Body of pancreas (tissue), 4 donors: ENCODE measurements around the gene ACTRT1. TPM values are rescaled to one million over a fixed set of nuclear protein-coding genes. Genes with fewer than 3 reads are reported as not detected.

ENCODE experiments used
- ATAC-seq: fragments of 150-250 bp; one replicate; pipeline ENCODE4 v1.9.1; 2016
- DNase-seq, 4 donors: peaks; one replicate each; pipeline ENCODE4 v3.0.0-alpha.2; 2019
- H3K27ac ChIP-seq, 4 donors: fragments of 200-600 bp; sonication (generic); 1 replicate in 3 of 4; 2 replicates in 1 of 4; pipeline versions ENCODE4 v1.5.1 to v1.6.1; 2016 to 2019; ENCODE audit warnings: mild to moderate bottlenecking in 1 of 4, mixed read lengths in 1 of 4, moderate library complexity in 1 of 4
- H3K27me3 ChIP-seq, 2 donors: fragments of 200-600 bp; sonication (generic); one replicate each; pipeline ENCODE4 v1.6.0; 2016; ENCODE audit warnings: mild to moderate bottlenecking in 1 of 2
- H3K36me3 ChIP-seq, 2 donors: fragments of 200-600 bp; sonication (generic); replicated peaks in 1 of 2; 2 replicates each; pipeline ENCODE4 v1.5.1; 2016; ENCODE audit warnings: low read depth in 2 of 2; ENCODE audit not compliant: insufficient read depth in 1 of 2
- H3K4me1 ChIP-seq: fragments of 200-600 bp; sonication (generic); one replicate; pipeline ENCODE4 v1.6.0; 2016
- H3K4me3 ChIP-seq, 2 donors: fragments of 200-600 bp; sonication (generic); 1 replicate in 1 of 2; 2 replicates in 1 of 2; pipeline ENCODE4 v1.5.1; 2016 to 2019
- H3K9me3 ChIP-seq, 3 donors: fragments of 200-600 bp; sonication (generic); 1 replicate in 2 of 3; 2 replicates in 1 of 3; pipeline ENCODE4 v1.5.1; 2016
- CTCF ChIP-seq, 7 experiments: fragments of 450-650 bp in 4 of 7; fragments of 200-600 bp in 3 of 7; sonication (generic) in 3 of 7; IDR thresholded peaks; one replicate each; pipeline ENCODE4 v1.5.1; 2016 to 2019; ENCODE audit warnings: antibody characterized with exemption in 7 of 7
- POLR2A ChIP-seq, 3 donors: fragments of 450-650 bp; IDR thresholded peaks; one replicate each; pipeline ENCODE4 v1.6.1; 2016; ENCODE audit warnings: antibody characterized with exemption in 3 of 3, mild to moderate bottlenecking in 2 of 3
- WGBS, 2 donors: methylation state at CpG; one replicate each; pipeline ENCODE4 v1.1.5; 2017; 5-methylcytosine and 5-hydroxymethylcytosine counted together
- intact Hi-C: fragments of 100-400 bp; cut with DNase I; formaldehyde crosslinking; loops from one replicate; pipeline ENCODE4 v1.15.1; 2023
- total RNA-seq, 2 donors: library from RNA; depleted of rRNA; stranded (reverse); fragments of >200 nt; gene quantifications; one replicate each; pipeline ENCODE4 v1.1.0, GENCODE V29; 2016

ACTRT1 gene
- total RNA-seq: not detected

GRCh38 chrX:128052303-128052702 is at the start of gene ACTRT1:
TSS of gene ACTRT1 (minus strand) at chrX:128052403. CDS start at chrX:128052206, 197 bp downstream.
- H3K4me1 ChIP-seq: no peaks in the 10 kb centered on the region
- intact Hi-C loops: no loop called here
- 0 to 31% methylated on average over 1 of the region's 1 CpG for WGBS, 2 donors
- DNase-seq (no peak), ATAC-seq (no peak)
- H3K27me3 ChIP-seq: no peaks in the 10 kb centered on the region
- no peak within 1 kb of the TSS for H3K4me3 ChIP-seq
- H3K27ac ChIP-seq: no peak within 1 kb of the TSS
- H3K9me3 ChIP-seq: no peaks in the 10 kb centered on the region
- no peaks in the 10 kb centered on the region for H3K36me3 ChIP-seq
- no peak for TF ChIP-seq POLR2A (IDR thresholded peaks at IDR 0.05)
- TF ChIP-seq CTCF (IDR thresholded peaks at IDR 0.05): no peak

- ATAC-seq: no peak
- Histone ChIP-seq H3K4me1 (no peaks in the 10 kb centered on the region), H3K27me3 (no peaks in the 10 kb centered on the region), H3K36me3 (no peaks in the 10 kb centered on the region), H3K27ac (no peak overlapping the region), H3K9me3 (no peaks in the 10 kb centered on the region), H3K4me3 (no peak overlapping the region)
- TF ChIP-seq POLR2A (IDR thresholded peaks at IDR 0.05) (no peak), CTCF (IDR thresholded peaks at IDR 0.05) (no peak)
- intact Hi-C loops: no loop called here
- no peak for DNase-seq
- WGBS, 2 donors: 23 to 26% methylated on average over 2 of the region's 2 CpGs
These were observed 26.3 kb upstream of the ACTRT1 start for GRCh38 chrX:128078545-128078944.

- TF ChIP-seq CTCF (IDR thresholded peaks at IDR 0.05): no peak
- no peak for TF ChIP-seq POLR2A (IDR thresholded peaks at IDR 0.05)
- DNase-seq: no peak
- no peaks in the 10 kb centered on the region for H3K4me1 ChIP-seq
- intact Hi-C loops: no loop called here
- H3K9me3 ChIP-seq: no peaks in the 10 kb centered on the region
- H3K27ac ChIP-seq: no peak overlapping the region
- WGBS, 2 donors: 72 to 76% methylated on average over 2 of the region's 2 CpGs
- no peaks in the 10 kb centered on the region for H3K36me3 ChIP-seq
- ATAC-seq: no peak
- no peak overlapping the region for H3K4me3 ChIP-seq
- H3K27me3 ChIP-seq: no peaks in the 10 kb centered on the region
These were observed 5.2 kb upstream of the ACTRT1 start for GRCh38 chrX:128057421-128057820.

- H3K9me3 ChIP-seq: no peaks in the 10 kb centered on the region
- DNase-seq (no peak), ATAC-seq (no peak)
- H3K27ac ChIP-seq: no peak overlapping the region
- TF ChIP-seq POLR2A (IDR thresholded peaks at IDR 0.05) (no peak), CTCF (IDR thresholded peaks at IDR 0.05) (no peak)
- H3K36me3 ChIP-seq: no peaks in the 10 kb centered on the region
- no peak overlapping the region for H3K4me3 ChIP-seq
- H3K4me1 ChIP-seq: no peaks in the 10 kb centered on the region
- no peaks in the 10 kb centered on the region for H3K27me3 ChIP-seq
- WGBS, 2 donors: 79 to 92% methylated on average over 2 to 10 of the region's 10 CpGs
- intact Hi-C loops: no loop called here
These were observed 677 bp downstream of the ACTRT1 start for GRCh38 chrX:128051526-128051925.

- TF ChIP-seq POLR2A (IDR thresholded peaks at IDR 0.05) (no peak), CTCF (IDR thresholded peaks at IDR 0.05) (no peak)
- Histone ChIP-seq H3K27ac (no peak overlapping the region), H3K4me3 (no peak overlapping the region), H3K9me3 (no peaks in the 10 kb centered on the region), H3K4me1 (no peaks in the 10 kb centered on the region), H3K27me3 (no peaks in the 10 kb centered on the region), H3K36me3 (no peaks in the 10 kb centered on the region)
- intact Hi-C loops: no loop called here
- ATAC-seq (no peak), DNase-seq (no peak)
These were observed 16.9 kb downstream of the ACTRT1 start for GRCh38 chrX:128035318-128035717.
